WI38 (cell line): Measurements from ENCODE around the gene ACSS3.

ENCODE experiments used
- H3K4me3 ChIP-seq: 2 replicates; pipeline ENCODE4 v1.5.1; 2011; ENCODE audit warnings: low read depth, mild to moderate bottlenecking, control low read depth, low read length
- TF ChIP-seq, protein P1 (sequence below): IDR thresholded peaks from 2 replicates; pipeline ENCODE4 v1.5.1; 2012; ENCODE audit warnings: low read depth, mild to moderate bottlenecking, control low read depth, low read length

The ACSS3 gene

GRCh38 chr12:81167694-81168093 is 89.8 kb downstream of the ACSS3 start:
- TF ChIP-seq, protein P1, sequence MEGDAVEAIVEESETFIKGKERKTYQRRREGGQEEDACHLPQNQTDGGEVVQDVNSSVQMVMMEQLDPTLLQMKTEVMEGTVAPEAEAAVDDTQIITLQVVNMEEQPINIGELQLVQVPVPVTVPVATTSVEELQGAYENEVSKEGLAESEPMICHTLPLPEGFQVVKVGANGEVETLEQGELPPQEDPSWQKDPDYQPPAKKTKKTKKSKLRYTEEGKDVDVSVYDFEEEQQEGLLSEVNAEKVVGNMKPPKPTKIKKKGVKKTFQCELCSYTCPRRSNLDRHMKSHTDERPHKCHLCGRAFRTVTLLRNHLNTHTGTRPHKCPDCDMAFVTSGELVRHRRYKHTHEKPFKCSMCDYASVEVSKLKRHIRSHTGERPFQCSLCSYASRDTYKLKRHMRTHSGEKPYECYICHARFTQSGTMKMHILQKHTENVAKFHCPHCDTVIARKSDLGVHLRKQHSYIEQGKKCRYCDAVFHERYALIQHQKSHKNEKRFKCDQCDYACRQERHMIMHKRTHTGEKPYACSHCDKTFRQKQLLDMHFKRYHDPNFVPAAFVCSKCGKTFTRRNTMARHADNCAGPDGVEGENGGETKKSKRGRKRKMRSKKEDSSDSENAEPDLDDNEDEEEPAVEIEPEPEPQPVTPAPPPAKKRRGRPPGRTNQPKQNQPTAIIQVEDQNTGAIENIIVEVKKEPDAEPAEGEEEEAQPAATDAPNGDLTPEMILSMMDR = no peak
- no peak overlapping the region for H3K4me3 ChIP-seq

DNA sequence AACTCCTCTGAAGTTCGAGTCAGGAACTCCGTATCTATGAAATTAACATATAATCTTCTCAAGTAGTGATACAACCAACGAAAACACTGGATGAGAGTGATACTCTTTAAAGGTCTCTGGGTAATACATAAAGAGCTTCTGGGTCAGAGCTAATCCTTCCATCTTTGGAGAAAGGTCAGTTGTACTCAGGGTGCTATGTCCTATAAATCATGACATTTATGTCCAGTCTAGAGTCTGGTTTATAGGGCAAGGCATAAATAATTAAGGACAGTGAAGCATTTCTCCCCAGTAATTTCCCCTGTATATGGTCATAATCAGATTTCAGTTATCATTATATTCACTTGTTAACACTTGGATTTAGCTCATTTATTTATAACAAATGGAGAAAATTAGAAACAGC is 90.6 kb downstream of the ACSS3 start:
- TF ChIP-seq, protein P1 = no peak
- H3K4me3 ChIP-seq = no peak overlapping the region

GRCh38 chr12:81170072-81170471 is 92.2 kb downstream of the ACSS3 start:
- TF ChIP-seq, protein P1 = no peak
- no peak overlapping the region for H3K4me3 ChIP-seq

DNA sequence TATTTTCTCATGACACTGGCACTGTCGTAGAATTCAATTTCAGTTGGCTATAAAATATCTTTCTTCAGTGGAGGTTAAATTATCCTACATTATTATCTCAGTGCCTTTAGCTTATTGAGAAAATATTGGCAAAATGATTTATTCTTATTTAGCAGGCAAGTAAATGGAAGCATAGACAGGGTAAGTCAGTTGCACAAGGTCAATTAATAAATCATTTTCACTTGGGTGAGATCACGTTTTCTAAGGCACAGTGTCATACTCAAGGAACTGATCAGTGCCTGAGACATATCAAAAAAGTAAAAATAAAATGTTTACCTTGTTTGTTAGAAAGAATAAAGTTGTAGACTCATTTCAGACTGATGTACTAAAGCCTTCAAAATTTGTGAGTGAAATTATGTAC is 95.0 kb downstream of the ACSS3 start:
- TF ChIP-seq, protein P1 = no peak
- H3K4me3 ChIP-seq = no peak overlapping the region

DNA sequence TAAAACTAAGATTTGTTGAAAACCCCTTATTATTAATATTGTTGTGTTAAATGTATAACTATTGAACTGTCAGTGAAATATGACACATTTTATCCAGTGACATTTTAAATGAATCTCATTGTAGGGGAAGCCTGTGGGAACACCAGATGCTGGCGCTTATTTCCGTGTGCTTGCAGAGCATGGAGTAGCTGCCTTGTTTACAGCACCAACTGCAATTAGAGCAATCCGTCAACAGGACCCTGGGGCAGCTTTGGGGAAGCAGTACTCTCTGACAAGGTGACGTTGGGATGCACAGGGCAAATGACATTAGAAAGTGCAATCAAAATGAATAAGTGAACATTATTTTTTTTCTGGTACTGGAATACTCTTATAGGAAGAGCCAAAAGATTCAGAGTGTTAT is 96.8 kb downstream of the ACSS3 start:
- H3K4me3 ChIP-seq = no peak overlapping the region
- TF ChIP-seq, protein P1 = no peak

- TF ChIP-seq, protein P1 = no peak
- no peak overlapping the region for H3K4me3 ChIP-seq
These were observed 98.9 kb downstream of the ACSS3 start for GRCh38 chr12:81176796-81177195.

GRCh38 chr12:81181691-81182090 is 103.8 kb downstream of the ACSS3 start:
- TF ChIP-seq, protein P1 = no peak
- no peak overlapping the region for H3K4me3 ChIP-seq
